Measurements from ENCODE around the gene AP3B2.

AP3B2 gene

GRCh38 chr15:82692171-82692570, 17.5 kb downstream of the AP3B2 start:
- DNase-seq (ENCODE audit: low read depth) = no peak

DNA sequence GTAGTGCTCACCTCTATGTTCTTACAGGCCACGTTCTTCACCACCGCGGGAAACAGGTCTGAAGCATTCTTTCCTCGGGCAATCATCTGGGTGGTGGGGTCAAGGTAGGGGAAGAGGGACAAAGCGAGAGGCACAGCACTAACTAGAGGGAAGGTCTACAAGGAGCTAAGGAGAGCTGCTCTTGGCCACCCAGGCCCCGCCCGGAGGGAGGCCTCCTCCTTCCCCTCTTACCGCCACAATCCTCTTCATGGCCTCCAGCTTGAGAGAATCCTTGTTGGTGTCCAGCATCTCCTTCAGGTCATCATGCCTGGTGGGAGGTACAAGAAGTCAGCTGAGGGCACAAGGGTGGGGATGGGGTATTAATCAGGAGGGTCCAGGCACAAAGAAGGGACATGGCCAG, 20.5 kb downstream of the AP3B2 start:
- DNase-seq (ENCODE audit: low read depth) = no peak

DNA sequence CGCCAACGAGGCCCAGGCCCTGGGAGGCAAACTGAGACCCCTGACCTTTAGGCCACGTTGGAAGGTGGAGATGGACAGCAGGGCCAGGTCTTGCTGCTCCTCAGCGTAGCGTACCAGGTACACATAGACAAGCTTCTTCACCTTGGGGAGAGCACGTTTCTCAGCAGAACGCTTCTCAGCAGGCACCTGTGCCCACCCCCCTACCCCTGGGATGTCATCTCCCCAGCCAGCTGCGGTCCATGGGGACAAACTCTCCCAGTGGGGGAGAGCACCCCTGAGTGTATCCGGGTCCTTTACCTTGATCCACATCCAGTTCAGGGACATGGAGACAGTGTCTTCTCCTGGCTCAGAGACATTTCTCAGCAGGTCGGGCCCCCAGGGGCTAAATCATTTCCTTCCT, 21.0 kb downstream of the AP3B2 start:
- DNase-seq (ENCODE audit: low read depth) = no peak

DNA sequence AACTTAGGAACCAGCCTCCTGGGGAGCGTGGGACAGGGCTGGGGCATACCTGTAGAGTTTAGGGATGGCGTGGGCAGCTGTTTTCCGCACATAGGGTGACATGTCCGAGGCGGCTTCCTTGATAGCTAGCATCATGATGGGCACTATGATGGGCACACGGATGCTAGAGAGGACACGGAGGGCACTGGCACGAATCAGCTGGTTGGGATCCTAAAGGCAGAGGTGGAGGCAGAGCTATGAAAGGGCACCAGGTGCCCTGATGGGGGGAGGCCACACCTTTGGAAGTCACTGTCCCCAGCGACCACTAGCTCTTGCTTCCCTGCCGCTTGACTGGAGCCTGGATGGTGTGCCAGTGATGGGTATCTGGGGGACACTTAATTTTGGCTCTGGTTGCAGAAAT, 28.3 kb downstream of the AP3B2 start:
- no peak for DNase-seq (ENCODE audit: low read depth)

DNA sequence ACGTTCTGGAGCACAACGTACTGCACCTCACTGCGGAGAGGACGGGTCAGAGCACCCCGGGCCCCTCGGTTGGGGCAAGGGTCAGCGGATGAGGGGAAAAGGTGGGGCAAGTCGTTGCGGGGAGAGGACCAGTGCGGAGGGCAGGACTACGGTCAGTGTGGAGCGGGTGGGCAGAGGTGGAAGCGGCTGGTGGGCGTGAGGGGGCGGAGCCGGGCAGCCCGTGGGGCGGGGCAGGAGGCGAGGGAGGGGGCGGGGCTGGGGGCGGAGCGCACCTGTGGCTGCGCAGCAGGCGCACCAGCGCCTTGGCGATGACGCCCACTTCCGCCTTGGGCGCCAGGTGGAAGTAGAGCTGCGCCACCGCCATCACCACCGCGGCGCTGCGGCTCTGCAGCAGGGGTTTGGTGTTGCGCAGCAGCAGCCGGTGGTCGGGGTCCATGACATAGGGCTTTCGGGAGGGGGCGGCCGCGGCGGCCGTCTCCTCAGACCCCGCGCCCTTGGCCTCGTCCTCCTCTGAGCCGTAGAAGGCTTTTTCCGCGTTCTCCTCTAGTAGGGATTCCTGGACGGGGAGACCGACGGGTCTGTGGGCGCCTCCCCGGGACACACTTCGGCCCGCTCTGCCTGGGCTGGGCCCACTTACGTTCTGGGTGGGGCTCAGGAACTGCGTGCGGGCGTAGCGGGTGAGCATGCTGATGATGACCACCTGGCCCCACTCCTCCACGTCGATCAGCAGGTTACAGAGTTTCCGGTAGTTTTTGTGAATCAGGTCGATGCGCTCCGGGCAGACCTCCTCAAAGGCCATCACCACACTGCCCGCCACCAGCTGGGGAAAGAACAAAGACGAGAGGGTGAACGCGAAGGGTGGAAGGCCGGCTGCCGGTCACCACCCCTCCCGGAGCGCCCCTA, 29.2 kb downstream of the AP3B2 start:
- no peak for DNase-seq (ENCODE audit: low read depth)

- DNase-seq (ENCODE audit: low read depth) = no peak
These were observed 30.0 kb downstream of the AP3B2 start for GRCh38 chr15:82679626-82680199.

- DNase-seq (ENCODE audit: low read depth) = no peak
These were observed 31.9 kb downstream of the AP3B2 start for GRCh38 chr15:82677720-82678323.

- no peak for DNase-seq (ENCODE audit: low read depth)
These were observed 34.8 kb downstream of the AP3B2 start for GRCh38 chr15:82674873-82675272.

GRCh38 chr15:82670699-82671098, 39.0 kb downstream of the AP3B2 start:
- DNase-seq (ENCODE audit: low read depth) = no peak

- no peak for DNase-seq (ENCODE audit: low read depth)
These were observed 43.1 kb downstream of the AP3B2 start for GRCh38 chr15:82666606-82667005.

DNA sequence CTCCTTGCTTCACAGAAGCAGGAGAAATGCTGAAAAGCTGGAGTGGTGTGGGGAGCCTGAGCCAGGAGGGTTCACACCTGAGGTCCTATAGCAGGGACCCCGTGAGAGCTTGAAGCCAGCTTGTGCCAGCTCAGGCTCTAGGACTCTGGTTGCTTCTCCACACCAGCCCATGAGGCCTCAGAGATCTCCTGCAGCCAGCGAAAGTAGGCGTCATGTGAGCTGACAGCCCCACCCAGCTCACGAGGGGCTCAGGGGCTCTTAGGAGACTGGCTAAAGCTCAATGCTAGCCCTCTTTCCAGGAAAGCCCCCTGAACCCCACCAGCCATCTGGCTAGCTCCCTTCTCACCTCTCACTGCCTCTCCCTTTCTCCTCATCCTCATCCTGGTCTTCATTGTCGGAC, 45.7 kb downstream of the AP3B2 start:
- DNase-seq (ENCODE audit: low read depth) = no peak

DNA sequence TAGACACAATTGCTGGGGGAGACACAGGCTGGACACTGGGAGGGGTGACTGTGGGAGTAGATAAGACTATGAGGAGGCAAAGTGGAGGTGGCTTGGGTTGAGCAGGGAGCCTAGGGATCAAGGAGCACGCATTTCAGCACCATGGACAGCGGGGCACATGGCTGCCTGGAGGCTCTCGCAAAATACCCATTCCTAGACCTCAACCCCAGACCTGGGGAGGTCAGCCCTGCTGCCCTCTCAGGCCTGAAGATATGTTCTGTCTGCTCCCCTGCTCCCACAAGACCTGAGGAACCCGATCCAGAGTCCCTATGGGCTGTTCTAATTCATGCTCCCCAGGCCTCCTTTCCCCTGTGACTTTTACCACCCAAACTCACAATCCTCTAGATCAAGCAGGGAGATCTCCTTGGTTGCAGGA, 46.5 kb downstream of the AP3B2 start:
- peak; percentile 46 for DNase-seq (ENCODE audit: low read depth)

- DNase-seq (ENCODE audit: low read depth) = no peak
These were observed 47.0 kb downstream of the AP3B2 start for GRCh38 chr15:82662641-82663040.

DNA sequence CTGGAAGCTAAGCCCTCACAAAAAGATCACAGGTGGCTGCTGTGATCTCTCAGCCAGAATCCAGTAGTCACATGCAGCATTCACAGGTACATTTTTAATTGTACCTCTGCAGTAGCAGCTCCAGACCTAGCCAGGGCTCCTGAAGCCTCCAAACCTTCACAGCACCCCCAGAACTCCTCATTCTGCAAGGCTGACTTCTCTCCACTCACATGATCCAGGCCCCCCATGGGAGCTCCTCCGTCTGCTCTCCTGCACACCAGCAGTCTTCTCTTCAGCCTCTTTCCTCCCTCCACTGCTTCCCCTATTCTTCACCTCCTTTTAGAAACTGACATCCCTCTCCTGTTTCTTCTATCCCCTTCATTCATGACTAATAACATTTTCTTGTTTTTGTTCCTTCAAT, 49.3 kb downstream of the AP3B2 start:
- DNase-seq (ENCODE audit: low read depth) = no peak

GRCh38 chr15:82656641-82657266, 52.9 kb downstream of the AP3B2 start:
- DNase-seq (ENCODE audit: low read depth) = no peak

- DNase-seq (ENCODE audit: low read depth) = no peak
These were observed 54.1 kb downstream of the AP3B2 start for GRCh38 chr15:82655606-82656005.

GRCh38 chr15:82653483-82654168, 56.0 kb downstream of the AP3B2 start:
- DNase-seq (ENCODE audit: low read depth) = no peak

- no peak for DNase-seq (ENCODE audit: low read depth)
These were observed 58.0 kb downstream of the AP3B2 start for GRCh38 chr15:82651708-82652107.

DNA sequence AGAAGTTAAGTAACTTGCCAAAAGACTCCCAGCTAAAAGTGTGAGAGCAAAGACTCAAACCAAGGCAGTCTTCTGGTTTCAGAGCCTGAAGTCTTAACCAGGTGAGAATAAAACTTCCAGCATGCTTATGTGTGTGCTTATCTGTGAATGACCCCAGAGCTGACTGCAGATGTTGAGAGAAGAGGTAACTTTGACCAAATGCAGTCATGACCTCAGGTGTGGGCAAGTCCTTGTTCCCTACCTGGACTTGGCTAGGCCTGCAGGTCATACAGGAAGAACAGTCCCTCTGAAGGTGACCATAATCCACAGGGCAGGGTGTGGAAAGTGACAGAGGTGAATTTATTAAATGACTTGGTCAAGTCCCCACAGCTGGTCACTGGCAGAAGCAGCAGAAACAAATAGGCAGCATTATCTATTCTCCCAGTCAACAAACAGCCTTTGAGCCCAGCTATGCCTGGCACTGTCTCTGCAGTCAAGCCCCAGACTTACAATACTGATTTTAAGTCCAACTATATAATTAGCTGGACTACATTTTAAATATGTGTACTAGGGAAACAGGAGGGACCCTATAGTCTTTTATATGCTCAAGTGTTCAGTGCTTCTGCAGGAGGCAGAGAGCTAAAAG, 59.5 kb downstream of the AP3B2 start:
- no peak for DNase-seq (ENCODE audit: low read depth)

GRCh38 chr15:82649226-82649999, 60.3 kb downstream of the AP3B2 start:
- DNase-seq (ENCODE audit: low read depth) = no peak
